ENCODE data around the gene DIPK1B.

The DIPK1B gene

DNA sequence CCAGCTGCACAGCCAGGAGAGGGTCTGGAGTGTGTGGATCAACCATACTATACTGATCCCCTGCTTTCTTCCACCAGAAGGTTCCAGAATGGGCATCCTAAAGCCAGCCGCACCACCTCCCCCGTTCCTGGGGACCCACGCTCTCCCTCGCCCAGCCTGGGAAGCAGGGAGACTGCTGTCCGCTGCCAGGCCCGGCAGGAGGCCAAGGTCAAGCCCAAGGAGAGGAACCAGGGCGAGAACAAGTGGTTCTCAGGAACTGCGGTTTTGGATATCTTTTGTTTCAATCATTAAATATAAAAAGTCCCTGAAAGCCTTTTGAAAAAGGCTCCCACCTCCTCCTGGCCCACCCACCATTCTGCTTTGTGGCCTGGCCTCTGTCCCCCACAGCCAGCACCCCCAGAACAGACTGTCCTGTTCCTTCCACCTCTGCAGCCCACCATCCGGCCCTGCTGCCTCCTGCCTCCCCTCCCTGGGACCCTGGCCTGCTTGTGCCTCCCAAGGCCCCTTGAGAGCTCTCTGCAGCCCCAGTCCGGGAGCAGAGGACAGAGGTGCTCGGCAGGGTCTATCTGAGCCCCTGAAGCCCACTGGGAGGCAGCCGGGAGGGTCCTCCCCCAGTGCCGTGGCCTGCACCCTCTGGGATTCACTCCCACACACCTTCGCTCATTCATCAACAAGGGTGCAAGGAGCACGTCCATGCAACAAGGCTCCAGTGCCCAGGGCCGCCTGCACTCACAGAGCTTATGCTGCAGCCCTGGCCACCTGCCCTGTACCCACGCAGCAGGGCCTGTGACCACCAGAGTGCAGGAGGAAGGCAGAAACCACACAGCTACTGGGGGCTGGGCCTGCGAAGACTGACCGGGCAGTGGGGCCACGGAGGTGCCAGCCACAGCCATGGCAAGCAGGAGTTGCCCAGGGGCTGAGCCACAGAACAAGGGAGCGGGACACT lies 36.6 kb downstream of the DIPK1B start:
- DNase-seq (ENCODE audit: low read depth in 1 of 2, low spot score in 1 of 2), result peak in 1 of 2 experiments; percentile 38

GRCh38 chr9:136750526-136750925 lies 38.2 kb downstream of the DIPK1B start:
- Histone ChIP-seq H3K4me3 (replicated peaks; ENCODE audit: insufficient read depth, low read length) (no peak overlapping the region), H3K27me3 (ENCODE audit: insufficient read depth, poor library complexity, severe bottlenecking) (no peaks in the 10 kb centered on the region), H3K27ac (replicated peaks) (peak overlapping the region; percentile 60)
- TF ChIP-seq SPI1 (IDR thresholded peaks at IDR 0.05; ENCODE audit: borderline replicate concordance, low read depth) (no peak), CTCF (IDR thresholded peaks at IDR 0.05; ENCODE audit: insufficient read depth, low read length) (no peak), REST (IDR thresholded peaks at IDR 0.05; ENCODE audit: insufficient replicate concordance, low read depth) (no peak), POLR2AphosphoS5 (IDR thresholded peaks at IDR 0.05; ENCODE audit: low read depth) (no peak), GABPA (IDR thresholded peaks at IDR 0.05; ENCODE audit: low read depth) (no peak)
- no peak for DNase-seq (ENCODE audit: low read depth in 1 of 2, low spot score in 1 of 2)

More for the DNA sequence above, 36.6 kb downstream of the DIPK1B start:
- no peak overlapping the region for H3K4me3 ChIP-seq (replicated peaks; ENCODE audit: insufficient read depth, low read length)
- H3K27ac ChIP-seq (replicated peaks), result peak overlapping the region; percentile 78
- TF ChIP-seq POLR2AphosphoS5 (IDR thresholded peaks at IDR 0.05; ENCODE audit: low read depth), result no peak
- TF ChIP-seq GABPA (IDR thresholded peaks at IDR 0.05; ENCODE audit: low read depth), result no peak
- TF ChIP-seq REST (IDR thresholded peaks at IDR 0.05; ENCODE audit: insufficient replicate concordance, low read depth), result no peak
- TF ChIP-seq SPI1 (IDR thresholded peaks at IDR 0.05; ENCODE audit: borderline replicate concordance, low read depth), result no peak
- no peak for TF ChIP-seq CTCF (IDR thresholded peaks at IDR 0.05; ENCODE audit: insufficient read depth, low read length)
- H3K27me3 ChIP-seq (ENCODE audit: insufficient read depth, poor library complexity, severe bottlenecking), result no peaks in the 10 kb centered on the region

GRCh38 chr9:136751244-136751643 lies 38.9 kb downstream of the DIPK1B start:
- H3K4me3 ChIP-seq (replicated peaks; ENCODE audit: insufficient read depth, low read length), result no peak overlapping the region
- H3K27ac ChIP-seq (replicated peaks), result peak overlapping the region; percentile 37; the same call in 1 of the 2 replicates
- no peak for DNase-seq (ENCODE audit: low read depth in 1 of 2, low spot score in 1 of 2)
- H3K27me3 ChIP-seq (ENCODE audit: insufficient read depth, poor library complexity, severe bottlenecking), result no peaks in the 10 kb centered on the region
- TF ChIP-seq SPI1 (IDR thresholded peaks at IDR 0.05; ENCODE audit: borderline replicate concordance, low read depth) (peak; percentile 85), GABPA (IDR thresholded peaks at IDR 0.05; ENCODE audit: low read depth) (no peak)

- DNase-seq (ENCODE audit: low read depth in 1 of 2, low spot score in 1 of 2), result no peak
- TF ChIP-seq POLR2AphosphoS5 (IDR thresholded peaks at IDR 0.05; ENCODE audit: low read depth) (no peak), CTCF (IDR thresholded peaks at IDR 0.05; ENCODE audit: insufficient read depth, low read length) (no peak), GABPA (IDR thresholded peaks at IDR 0.05; ENCODE audit: low read depth) (no peak), SPI1 (IDR thresholded peaks at IDR 0.05; ENCODE audit: borderline replicate concordance, low read depth) (no peak), REST (IDR thresholded peaks at IDR 0.05; ENCODE audit: insufficient replicate concordance, low read depth) (no peak)
- H3K27me3 ChIP-seq (ENCODE audit: insufficient read depth, poor library complexity, severe bottlenecking), result no peaks in the 10 kb centered on the region
- no peak overlapping the region for H3K4me3 ChIP-seq (replicated peaks; ENCODE audit: insufficient read depth, low read length)
- no peak overlapping the region for H3K27ac ChIP-seq (replicated peaks)
These were observed 39.4 kb downstream of the DIPK1B start for GRCh38 chr9:136751814-136752213.
